Activated naive CD8-positive, alpha-beta T cell treated with anti-CD3 and anti-CD28 coated beads for 36 hours (primary cell): Measurements from ENCODE around the gene TMEM54. TPM values are rescaled to one million over a fixed set of nuclear protein-coding genes. Genes with fewer than 3 reads are reported as not detected.

Experiments used
- DNase-seq: peaks from one replicate; pipeline ENCODE4 v3.0.0; 2021
- H3K27ac Mint-ChIP-seq: one replicate; pipeline ENCODE4 v1.8.0; 2022; ENCODE audit warnings: mild to moderate bottlenecking, moderate library complexity, mixed read lengths
- H3K27me3 Mint-ChIP-seq: one replicate; pipeline ENCODE4 v1.8.0; 2022; ENCODE audit warnings: mild to moderate bottlenecking, mixed read lengths
- H3K36me3 Mint-ChIP-seq: one replicate; pipeline ENCODE4 v1.8.0; 2021; ENCODE audit warnings: mild to moderate bottlenecking, mixed read lengths
- H3K4me1 Mint-ChIP-seq: one replicate; pipeline ENCODE4 v1.8.0; 2021; ENCODE audit warnings: mixed read lengths
- H3K4me3 Mint-ChIP-seq: one replicate; pipeline ENCODE4 v1.8.0; 2022; ENCODE audit warnings: mild to moderate bottlenecking, moderate library complexity, mixed read lengths
- H3K9me3 Mint-ChIP-seq: one replicate; pipeline ENCODE4 v1.8.0; 2022; ENCODE audit warnings: mixed read lengths
- total RNA-seq, 2 experiments: library from RNA; stranded (reverse); gene quantifications; one replicate each; pipeline ENCODE4 v1.2.3, GENCODE V29; 2021

TMEM54 gene
- total RNA-seq, 2 experiments from 2014 or later, result 1.2 to 1.4 TPM

GRCh38 chr1:32893198-32894018, 7.8 kb downstream of the TMEM54 start:
- peaks cover 3% of the 10 kb centered on the region for H3K4me1 Mint-ChIP-seq

DNA sequence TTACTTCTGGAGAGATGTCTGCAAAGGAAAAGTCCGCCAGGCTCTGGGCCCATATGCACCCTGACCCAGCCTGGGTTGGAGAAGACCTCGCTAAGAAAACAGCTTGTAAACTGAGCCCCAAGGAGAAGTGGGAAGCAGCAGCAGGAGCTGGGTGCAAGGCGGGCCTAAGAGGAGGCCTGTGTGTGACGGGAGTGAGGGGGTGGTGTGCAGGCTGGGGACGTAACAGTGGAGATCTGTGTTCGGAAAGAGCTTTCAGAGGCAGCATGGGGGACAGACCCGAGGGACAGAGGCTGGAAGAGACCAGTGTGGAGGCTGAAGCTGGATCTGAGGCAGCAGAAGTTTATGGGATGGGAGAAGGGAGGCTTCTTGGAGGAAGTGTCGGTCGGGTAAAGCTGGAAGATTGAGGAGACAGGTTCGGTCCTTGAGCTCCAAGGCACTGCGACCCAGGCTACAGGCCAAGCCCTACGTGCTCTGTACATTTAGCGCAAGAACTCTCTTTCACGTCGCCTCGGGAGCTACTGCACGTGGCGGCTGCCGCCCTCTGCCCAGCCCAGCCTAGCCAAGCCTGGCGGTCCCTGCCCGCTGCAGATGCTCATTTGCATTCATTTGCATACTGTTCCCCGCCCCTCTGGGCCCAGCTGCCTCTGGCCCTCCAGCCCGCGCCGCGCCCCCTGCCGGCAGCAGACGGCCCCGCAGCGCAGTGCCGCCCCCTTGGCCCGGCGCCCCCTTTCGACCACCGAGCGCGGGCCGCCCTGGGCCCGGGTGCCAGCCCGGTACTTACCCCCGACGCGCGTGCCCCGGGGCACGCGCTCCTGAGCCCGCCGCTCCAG, 8.6 kb downstream of the TMEM54 start:
- peaks cover 3% of the 10 kb centered on the region for H3K4me1 Mint-ChIP-seq
- peak overlapping the region; percentile 12 for H3K4me3 Mint-ChIP-seq
- peak; percentile 78 for DNase-seq
- no peaks in the 10 kb centered on the region for H3K36me3 Mint-ChIP-seq
- no peak overlapping the region for H3K27ac Mint-ChIP-seq
- H3K27me3 Mint-ChIP-seq, result peaks cover 58% of the 10 kb centered on the region
- no peaks in the 10 kb centered on the region for H3K9me3 Mint-ChIP-seq

More at GRCh38 chr1:32893198-32894018, 7.8 kb downstream of the TMEM54 start:
- DNase-seq, result no peak
- Mint-ChIP-seq H3K36me3 (no peaks in the 10 kb centered on the region), H3K27me3 (peaks cover 50% of the 10 kb centered on the region), H3K27ac (no peak overlapping the region), H3K9me3 (no peaks in the 10 kb centered on the region), H3K4me3 (peak overlapping the region; percentile 56)

GRCh38 chr1:32891630-32892029, 9.6 kb downstream of the TMEM54 start:
- H3K4me1 Mint-ChIP-seq, result peaks cover 3% of the 10 kb centered on the region
- no peaks in the 10 kb centered on the region for H3K36me3 Mint-ChIP-seq
- peaks cover 67% of the 10 kb centered on the region for H3K27me3 Mint-ChIP-seq
- no peak overlapping the region for H3K4me3 Mint-ChIP-seq
- DNase-seq, result no peak
- no peak overlapping the region for H3K27ac Mint-ChIP-seq
- no peaks in the 10 kb centered on the region for H3K9me3 Mint-ChIP-seq

DNA sequence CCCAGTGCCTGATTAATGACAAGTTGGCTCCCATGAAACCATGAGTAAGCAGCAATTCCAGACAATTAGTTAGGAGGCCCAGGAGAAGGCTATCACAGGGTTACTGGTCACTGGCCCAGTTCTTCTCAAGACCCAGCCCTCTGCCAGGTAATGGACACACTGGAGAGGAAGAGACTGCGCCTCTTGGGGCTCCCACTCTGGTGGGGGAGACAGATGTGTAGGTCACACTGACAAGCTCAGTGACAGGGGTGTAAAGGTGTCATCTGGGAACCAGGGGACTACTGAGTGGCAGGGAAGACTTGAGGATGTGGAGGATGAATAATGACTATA, 10.0 kb downstream of the TMEM54 start:
- DNase-seq, result no peak
- H3K27ac Mint-ChIP-seq, result no peak overlapping the region
- H3K36me3 Mint-ChIP-seq, result no peaks in the 10 kb centered on the region
- H3K4me3 Mint-ChIP-seq, result no peak overlapping the region
- peaks cover 70% of the 10 kb centered on the region for H3K27me3 Mint-ChIP-seq
- H3K4me1 Mint-ChIP-seq, result peaks cover 3% of the 10 kb centered on the region
- H3K9me3 Mint-ChIP-seq, result no peaks in the 10 kb centered on the region

- no peaks in the 10 kb centered on the region for H3K9me3 Mint-ChIP-seq
- H3K27me3 Mint-ChIP-seq, result peaks cover 73% of the 10 kb centered on the region
- H3K27ac Mint-ChIP-seq, result no peak overlapping the region
- no peak overlapping the region for H3K4me3 Mint-ChIP-seq
- no peak for DNase-seq
- no peaks in the 10 kb centered on the region for H3K36me3 Mint-ChIP-seq
- peaks cover 3% of the 10 kb centered on the region for H3K4me1 Mint-ChIP-seq
These were observed 10.5 kb downstream of the TMEM54 start for GRCh38 chr1:32890516-32891240.

- no peak overlapping the region for H3K4me3 Mint-ChIP-seq
These were observed 11.4 kb downstream of the TMEM54 start for GRCh38 chr1:32889731-32890278.

GRCh38 chr1:32888677-32889420, 12.3 kb downstream of the TMEM54 start:
- no peak overlapping the region for H3K27ac Mint-ChIP-seq
- H3K9me3 Mint-ChIP-seq, result no peaks in the 10 kb centered on the region
- DNase-seq, result no peak
- no peaks in the 10 kb centered on the region for H3K36me3 Mint-ChIP-seq
- H3K27me3 Mint-ChIP-seq, result peaks cover 83% of the 10 kb centered on the region
- H3K4me3 Mint-ChIP-seq, result no peak overlapping the region
- H3K4me1 Mint-ChIP-seq, result peaks cover 3% of the 10 kb centered on the region

More at GRCh38 chr1:32889731-32890278, 11.4 kb downstream of the TMEM54 start:
- H3K27me3 Mint-ChIP-seq, result peaks cover 78% of the 10 kb centered on the region
- peaks cover 3% of the 10 kb centered on the region for H3K4me1 Mint-ChIP-seq
- DNase-seq, result no peak
- H3K27ac Mint-ChIP-seq, result no peak overlapping the region
- H3K9me3 Mint-ChIP-seq, result no peaks in the 10 kb centered on the region
- H3K36me3 Mint-ChIP-seq, result no peaks in the 10 kb centered on the region

DNA sequence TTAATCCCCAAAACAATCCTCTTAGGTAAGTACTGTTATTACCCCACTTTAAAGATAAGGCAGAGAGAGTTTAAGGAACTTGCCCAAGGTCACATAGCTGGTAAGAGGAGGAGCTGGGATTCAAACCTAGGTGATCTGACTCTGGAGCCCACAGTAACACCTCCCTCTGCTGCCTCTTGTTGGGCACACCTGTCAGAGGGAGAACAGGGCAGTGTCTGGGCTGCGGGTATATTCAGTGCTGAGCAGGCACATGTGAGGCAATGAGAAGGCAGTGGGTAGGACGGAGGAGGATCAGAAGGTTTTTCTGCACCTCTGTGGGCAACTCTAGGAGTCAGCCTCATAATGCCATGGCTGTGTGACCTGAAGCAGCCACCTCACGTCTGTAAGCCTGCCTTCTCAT, 13.1 kb downstream of the TMEM54 start:
- H3K27me3 Mint-ChIP-seq, result peaks cover 83% of the 10 kb centered on the region
- no peak for DNase-seq
- H3K27ac Mint-ChIP-seq, result no peak overlapping the region
- no peak overlapping the region for H3K4me3 Mint-ChIP-seq
- H3K9me3 Mint-ChIP-seq, result no peaks in the 10 kb centered on the region
- no peaks in the 10 kb centered on the region for H3K4me1 Mint-ChIP-seq
- H3K36me3 Mint-ChIP-seq, result no peaks in the 10 kb centered on the region

DNA sequence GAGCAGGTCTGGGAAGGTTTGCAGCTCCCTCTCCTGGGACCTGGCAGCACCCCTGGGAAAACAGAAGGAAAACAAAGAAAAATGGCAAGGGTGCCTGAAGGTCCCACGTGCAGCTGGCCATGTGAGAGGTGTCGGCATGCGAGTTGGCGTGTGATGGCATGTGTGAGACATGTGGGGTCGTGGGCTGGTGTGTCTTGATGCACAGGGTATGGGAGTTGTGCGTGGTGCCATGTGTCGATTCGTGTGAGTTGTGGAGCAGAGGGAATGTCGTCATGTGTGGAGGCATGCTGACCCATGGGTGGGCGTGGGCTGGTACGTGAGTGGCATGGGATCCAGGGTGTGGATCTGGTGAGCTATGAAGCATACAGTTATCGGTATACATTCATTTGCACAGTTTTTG, 13.6 kb downstream of the TMEM54 start:
- no peaks in the 10 kb centered on the region for H3K9me3 Mint-ChIP-seq
- H3K27me3 Mint-ChIP-seq, result peaks cover 82% of the 10 kb centered on the region
- H3K36me3 Mint-ChIP-seq, result no peaks in the 10 kb centered on the region
- no peak overlapping the region for H3K4me3 Mint-ChIP-seq
- H3K27ac Mint-ChIP-seq, result no peak overlapping the region
- no peaks in the 10 kb centered on the region for H3K4me1 Mint-ChIP-seq
- DNase-seq, result no peak

- H3K4me1 Mint-ChIP-seq, result no peaks in the 10 kb centered on the region
- peaks cover 75% of the 10 kb centered on the region for H3K27me3 Mint-ChIP-seq
- no peak overlapping the region for H3K4me3 Mint-ChIP-seq
- no peak overlapping the region for H3K27ac Mint-ChIP-seq
- no peaks in the 10 kb centered on the region for H3K36me3 Mint-ChIP-seq
- DNase-seq, result no peak
- no peaks in the 10 kb centered on the region for H3K9me3 Mint-ChIP-seq
These were observed 14.3 kb downstream of the TMEM54 start for GRCh38 chr1:32886828-32887414.

- Mint-ChIP-seq H3K4me3 (no peak within 1 kb of the TSS), H3K9me3 (no peaks in the 10 kb centered on the region), H3K27ac (no peak within 1 kb of the TSS), H3K27me3 (peaks cover 70% of the 10 kb centered on the region), H3K36me3 (no peaks in the 10 kb centered on the region), H3K4me1 (no peaks in the 10 kb centered on the region)
- peak; percentile 67 for DNase-seq
These were observed 15.0 kb downstream of the TMEM54 start, which contains the start of gene HPCA for GRCh38 chr1:32886004-32886827. Gene HPCA, plus strand, starts transcription at chr1:32886491. Its CDS starts 2,408 bp downstream, at chr1:32888899.

DNA sequence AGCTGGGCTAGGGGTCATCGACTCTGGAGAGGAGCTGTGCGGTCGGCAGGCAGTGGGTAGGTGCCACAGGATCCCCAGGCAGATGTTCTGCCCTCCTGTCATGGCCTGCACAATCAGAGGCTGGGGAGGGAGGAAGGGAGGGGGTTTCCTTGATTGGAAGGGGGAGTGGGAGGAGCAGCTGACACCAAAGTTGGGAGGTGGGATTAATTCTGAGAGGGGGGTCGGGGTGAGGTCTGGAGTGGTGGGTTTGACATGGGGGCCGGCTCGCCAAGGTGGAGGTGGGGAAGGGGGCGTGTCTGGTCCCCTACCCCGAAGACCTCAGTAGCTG, 15.5 kb downstream of the TMEM54 start:
- Mint-ChIP-seq H3K4me1 (no peaks in the 10 kb centered on the region), H3K9me3 (no peaks in the 10 kb centered on the region), H3K36me3 (no peaks in the 10 kb centered on the region), H3K4me3 (no peak overlapping the region), H3K27me3 (peaks cover 69% of the 10 kb centered on the region), H3K27ac (no peak overlapping the region)
- DNase-seq, result no peak

DNA sequence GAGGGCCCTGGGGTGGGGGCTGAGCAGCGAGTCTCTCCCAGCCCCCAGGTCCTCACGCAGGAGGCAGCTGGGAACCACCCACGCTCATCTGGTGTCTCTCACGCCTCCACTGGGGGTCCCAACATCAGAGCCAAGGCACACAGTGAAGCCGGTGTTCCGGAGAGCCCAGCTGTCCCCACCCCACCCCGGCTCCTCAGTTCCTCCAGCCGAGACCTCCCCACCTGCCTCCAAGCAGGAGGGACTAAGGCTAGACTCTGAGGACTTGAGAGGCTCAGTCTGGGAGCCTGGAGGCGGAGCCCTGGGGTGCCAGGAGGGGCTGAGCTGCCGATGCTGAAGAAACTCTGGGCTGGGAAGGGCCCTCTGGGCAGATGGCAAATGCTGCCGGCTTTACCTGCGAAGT, 16.5 kb downstream of the TMEM54 start:
- Mint-ChIP-seq H3K27me3 (peaks cover 65% of the 10 kb centered on the region), H3K9me3 (no peaks in the 10 kb centered on the region), H3K4me1 (no peaks in the 10 kb centered on the region), H3K36me3 (no peaks in the 10 kb centered on the region), H3K27ac (no peak overlapping the region), H3K4me3 (no peak overlapping the region)
- no peak for DNase-seq
